T-cell (primary cell): Measurements from ENCODE around the gene LTF. TPM values are rescaled to one million over a fixed set of nuclear protein-coding genes. Genes with fewer than 3 reads are reported as not detected.

Source experiments
- total RNA-seq, 35 experiments: library from RNA in 6 of 35; stranded (reverse) in 6 of 35; fragments of 120-200 nt in 1 of 35; gene quantifications; one replicate each; pipeline versions ENCODE4 v1.2.1 to v1.2.4 and lab custom pipeline; 2013 to 2026

The LTF gene
- total RNA-seq, 5 donors from 2014 or later (not counting 1 experiment from before 2014, with no cell fraction given): 0.16 TPM; not detected in 4

Other genes starting within 250 kb of the LTF start
- gene CCR3, start 222.4 kb downstream of the LTF start, total RNA-seq: 1 to 10 TPM in 1 of 5 donors, under 1 TPM in 2, not detected in 2; 0.33 to 1.2 (median 0.55) TPM
- gene CCR2, start 110.8 kb downstream of the LTF start, total RNA-seq: 10 to 100 TPM in 2 of 5 donors, 1 to 10 TPM in 3; 3.3 to 15.1 (median 8.1) TPM
- gene CCR5, start 94.0 kb downstream of the LTF start, total RNA-seq: 10 to 100 TPM in 3 of 5 donors, 1 to 10 TPM in 2; 4.0 to 14.6 (median 10.1) TPM
- 1 to 10 TPM; 1.1 to 2.5 (median 1.6) TPM for gene CCRL2, start 57.6 kb downstream of the LTF start, total RNA-seq
- not detected for gene RTP3, start 33.1 kb upstream of the LTF start, total RNA-seq
- gene LRRC2, start 101.4 kb upstream of the LTF start, total RNA-seq: 1 to 10 TPM in 3 of 5 donors, under 1 TPM in 2; 0.30 to 1.9 (median 1.0) TPM
- gene FAM240A, start 147.6 kb upstream of the LTF start, total RNA-seq: not detected
- 10 to 100 TPM; 25.0 to 47.4 (median 30.6) TPM for gene ALS2CL, start 228.8 kb upstream of the LTF start, total RNA-seq
- gene TMIE, start 236.5 kb upstream of the LTF start, total RNA-seq: 1 to 10 TPM; 2.0 to 5.3 (median 3.0) TPM